ENCODE results near the gene NRP2. TPM values are rescaled to one million over a fixed set of nuclear protein-coding genes. Genes with fewer than 3 reads are reported as not detected.

Gene NRP2
- total RNA-seq, 1 experiment from 2014 or later, result 31.0 TPM

- H3K27ac ChIP-seq, result no peak overlapping the region
- H4K20me1 ChIP-seq (ENCODE audit: insufficient read depth), result no peaks in the 10 kb centered on the region
- no peak overlapping the region for H3K4me2 ChIP-seq
- H3K9me3 ChIP-seq (ENCODE audit: insufficient read depth, low read depth), result no peaks in the 10 kb centered on the region
- no peaks in the 10 kb centered on the region for H3F3A ChIP-seq (ENCODE audit: insufficient read depth, low read depth)
- TF ChIP-seq EZH2 (IDR thresholded peaks at IDR 0.05; ENCODE audit: low read depth), result no peak
- TF ChIP-seq, protein P1, sequence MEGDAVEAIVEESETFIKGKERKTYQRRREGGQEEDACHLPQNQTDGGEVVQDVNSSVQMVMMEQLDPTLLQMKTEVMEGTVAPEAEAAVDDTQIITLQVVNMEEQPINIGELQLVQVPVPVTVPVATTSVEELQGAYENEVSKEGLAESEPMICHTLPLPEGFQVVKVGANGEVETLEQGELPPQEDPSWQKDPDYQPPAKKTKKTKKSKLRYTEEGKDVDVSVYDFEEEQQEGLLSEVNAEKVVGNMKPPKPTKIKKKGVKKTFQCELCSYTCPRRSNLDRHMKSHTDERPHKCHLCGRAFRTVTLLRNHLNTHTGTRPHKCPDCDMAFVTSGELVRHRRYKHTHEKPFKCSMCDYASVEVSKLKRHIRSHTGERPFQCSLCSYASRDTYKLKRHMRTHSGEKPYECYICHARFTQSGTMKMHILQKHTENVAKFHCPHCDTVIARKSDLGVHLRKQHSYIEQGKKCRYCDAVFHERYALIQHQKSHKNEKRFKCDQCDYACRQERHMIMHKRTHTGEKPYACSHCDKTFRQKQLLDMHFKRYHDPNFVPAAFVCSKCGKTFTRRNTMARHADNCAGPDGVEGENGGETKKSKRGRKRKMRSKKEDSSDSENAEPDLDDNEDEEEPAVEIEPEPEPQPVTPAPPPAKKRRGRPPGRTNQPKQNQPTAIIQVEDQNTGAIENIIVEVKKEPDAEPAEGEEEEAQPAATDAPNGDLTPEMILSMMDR (conservative IDR thresholded peaks at IDR 0.05), result no peak
- H3K4me1 ChIP-seq (replicated peaks; ENCODE audit: insufficient read depth), result no peaks in the 10 kb centered on the region
- ChIA-PET CTCF (no interaction called here), POLR2A (ENCODE audit: unreplicated experiment) (no interaction called here)
- no peaks in the 10 kb centered on the region for H3K27me3 ChIP-seq (ENCODE audit: insufficient read depth, low read depth)
- BruUV-seq (replicated peaks), result no TSS peak
- no peaks in the 10 kb centered on the region for H3K36me3 ChIP-seq (ENCODE audit: low read depth)
- DNase-seq, result no peak
- no peak overlapping the region for H2AFZ ChIP-seq
- H3K9me2 ChIP-seq (ENCODE audit: insufficient read depth), result no peaks in the 10 kb centered on the region
- intact Hi-C loops (cut with micrococcal nuclease; ENCODE audit: unreplicated experiment), result no loop called here
- no peak overlapping the region for H3K4me3 ChIP-seq
- H3K79me2 ChIP-seq (ENCODE audit: low read depth), result peaks cover 39% of the 10 kb centered on the region
Observed at GRCh38 chr2:205692104-205692503, 9.8 kb downstream of the NRP2 start.

DNA sequence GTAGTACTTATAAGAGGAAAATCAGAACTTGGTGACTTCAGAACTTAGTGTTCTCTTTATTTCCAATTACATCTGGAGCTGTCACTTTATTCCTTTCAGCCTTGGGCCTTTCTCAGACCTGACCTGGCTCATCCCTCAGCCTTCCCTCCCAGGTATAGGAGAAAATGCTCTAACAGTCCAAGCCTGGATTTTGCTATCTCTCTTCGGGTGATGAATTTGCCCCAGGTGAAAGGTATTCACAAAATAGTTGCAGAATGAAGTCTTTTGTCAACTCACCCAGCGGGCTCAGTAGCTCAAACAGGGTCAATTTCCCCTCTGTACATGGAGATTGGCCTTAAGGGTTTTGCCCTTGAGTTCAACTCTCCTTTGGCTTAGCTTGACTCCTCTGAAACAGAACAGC lies 12.0 kb downstream of the NRP2 start:
- H3K27ac ChIP-seq, result no peak overlapping the region
- no peaks in the 10 kb centered on the region for H4K20me1 ChIP-seq (ENCODE audit: insufficient read depth)
- no peaks in the 10 kb centered on the region for H3K27me3 ChIP-seq (ENCODE audit: insufficient read depth, low read depth)
- H3F3A ChIP-seq (ENCODE audit: insufficient read depth, low read depth), result no peaks in the 10 kb centered on the region
- no peaks in the 10 kb centered on the region for H3K9me2 ChIP-seq (ENCODE audit: insufficient read depth)
- ChIA-PET CTCF (no interaction called here), POLR2A (ENCODE audit: unreplicated experiment) (no interaction called here)
- TF ChIP-seq, protein P1 (conservative IDR thresholded peaks at IDR 0.05), result no peak
- TF ChIP-seq EZH2 (IDR thresholded peaks at IDR 0.05; ENCODE audit: low read depth), result no peak
- no peaks in the 10 kb centered on the region for H3K36me3 ChIP-seq (ENCODE audit: low read depth)
- no peak overlapping the region for H2AFZ ChIP-seq
- H3K9me3 ChIP-seq (ENCODE audit: insufficient read depth, low read depth), result no peaks in the 10 kb centered on the region
- H3K4me2 ChIP-seq, result no peak overlapping the region
- H3K4me1 ChIP-seq (replicated peaks; ENCODE audit: insufficient read depth), result no peaks in the 10 kb centered on the region
- no TSS peak for BruUV-seq (replicated peaks)
- no peak overlapping the region for H3K4me3 ChIP-seq
- peaks cover 21% of the 10 kb centered on the region for H3K79me2 ChIP-seq (ENCODE audit: low read depth)
- intact Hi-C loops (cut with micrococcal nuclease; ENCODE audit: unreplicated experiment), result no loop called here
- DNase-seq, result no peak

DNA sequence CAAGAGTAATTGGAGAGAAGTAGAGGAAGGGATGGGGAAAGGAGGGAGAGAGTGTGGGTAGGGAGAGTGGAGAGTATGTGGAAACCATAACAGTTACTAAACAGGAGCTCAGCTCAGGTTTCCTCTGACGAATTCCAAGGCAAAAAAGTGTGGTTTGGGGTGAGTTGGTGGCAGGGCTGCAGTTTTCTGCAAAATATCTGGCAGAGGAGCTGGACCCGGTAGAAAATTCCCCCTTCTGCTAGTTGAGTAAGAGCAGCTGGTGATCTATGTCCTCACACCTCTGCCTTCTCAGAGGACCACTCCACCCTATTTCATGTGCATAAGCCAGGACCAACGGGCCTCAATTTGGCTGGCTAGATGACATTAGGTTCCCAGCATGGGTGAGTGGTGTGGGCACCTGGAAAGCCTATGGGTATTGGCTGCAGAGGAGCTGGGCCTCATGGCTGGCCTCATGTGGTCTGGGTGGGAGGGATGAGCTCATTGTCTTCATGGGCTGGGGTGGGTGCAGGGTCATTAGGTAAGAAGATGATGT lies 13.2 kb downstream of the NRP2 start:
- H3K4me3 ChIP-seq, result no peak overlapping the region
- peaks cover 2% of the 10 kb centered on the region for H3K4me1 ChIP-seq (replicated peaks; ENCODE audit: insufficient read depth)
- peaks cover 12% of the 10 kb centered on the region; the same call in 1 of the 2 replicates for H3K79me2 ChIP-seq (ENCODE audit: low read depth)
- no peaks in the 10 kb centered on the region for H3F3A ChIP-seq (ENCODE audit: insufficient read depth, low read depth)
- H4K20me1 ChIP-seq (ENCODE audit: insufficient read depth), result no peaks in the 10 kb centered on the region
- CTCF ChIA-PET, result no interaction called here
- H3K9me2 ChIP-seq (ENCODE audit: insufficient read depth), result no peaks in the 10 kb centered on the region
- TF ChIP-seq, protein P1 (conservative IDR thresholded peaks at IDR 0.05), result no peak
- no peak for TF ChIP-seq EZH2 (IDR thresholded peaks at IDR 0.05; ENCODE audit: low read depth)
- POLR2A ChIA-PET (ENCODE audit: unreplicated experiment), result no interaction called here
- no peak overlapping the region for H2AFZ ChIP-seq
- intact Hi-C loops (cut with micrococcal nuclease; ENCODE audit: unreplicated experiment), result no loop called here
- H3K27ac ChIP-seq, result no peak overlapping the region
- H3K36me3 ChIP-seq (ENCODE audit: low read depth), result no peaks in the 10 kb centered on the region
- H3K9me3 ChIP-seq (ENCODE audit: insufficient read depth, low read depth), result no peaks in the 10 kb centered on the region
- BruUV-seq (replicated peaks), result no TSS peak
- H3K4me2 ChIP-seq, result no peak overlapping the region
- no peak for DNase-seq
- no peaks in the 10 kb centered on the region for H3K27me3 ChIP-seq (ENCODE audit: insufficient read depth, low read depth)

Measured in PC-9 (cell line).